MM.1S (cell line): Measurements from ENCODE around the gene TPM1.

Source experiments
- CTCF ChIP-seq: fragments of 300-600 bp; sonication (generic); IDR thresholded peaks from 2 replicates; pipeline ENCODE4 v1.5.1; 2016; ENCODE audit warnings: antibody characterized with exemption, low read length, mixed read lengths
- EZH2phosphoT487 ChIP-seq: fragments of 300-600 bp; sonication (generic); IDR thresholded peaks from 2 replicates; pipeline ENCODE4 v1.6.1; 2018; ENCODE audit warnings: antibody characterized with exemption, low read length

- TF ChIP-seq CTCF (no peak), EZH2phosphoT487 (no peak)
Measured at GRCh38 chr15:63071288-63071909, 28.9 kb downstream of the TPM1 start.
